Sigmoid colon (tissue), 7 donors: ENCODE measurements around the gene NEU2. TPM values are rescaled to one million over a fixed set of nuclear protein-coding genes. Genes with fewer than 3 reads are reported as not detected.
"Not testable (repeated sequence)": the region's sequence is repeated elsewhere in the genome, so short reads cannot be mapped to it uniquely, and the experiment has no call there.

ENCODE experiments used
- DNase-seq: peaks from one replicate; pipeline ENCODE4 v3.0.0-alpha.2; 2019
- H3K27ac ChIP-seq, 4 donors: fragments of 200-600 bp; sonication (generic); one replicate each; pipeline ENCODE4 v1.5.1; 2016 to 2019; ENCODE audit warnings: mild to moderate bottlenecking in 1 of 4
- H3K27me3 ChIP-seq, 3 donors: fragments of 200-600 bp; sonication (generic); one replicate each; pipeline ENCODE4 v1.5.1; 2019; ENCODE audit warnings: mild to moderate bottlenecking in 1 of 3
- H3K36me3 ChIP-seq, 4 donors: fragments of 200-600 bp; sonication (generic); one replicate each; pipeline ENCODE4 v1.5.1; 2016 to 2019
- H3K4me1 ChIP-seq, 4 donors: fragments of 200-600 bp; sonication (generic); one replicate each; pipeline ENCODE4 v1.5.1; 2017 to 2019
- H3K4me3 ChIP-seq, 4 donors: fragments of 200-600 bp; sonication (generic); one replicate each; pipeline ENCODE4 v1.5.1; 2017 to 2019; ENCODE audit warnings: mild to moderate bottlenecking in 2 of 4, moderate library complexity in 1 of 4
- H3K9me3 ChIP-seq, 4 donors: fragments of 200-600 bp in 3 of 4; sonication (generic) in 3 of 4; one replicate each; pipeline versions ENCODE4 v1.5.1 to v1.6.1; 2013 to 2019
- EP300 ChIP-seq, 4 donors: sonication (generic); formaldehyde crosslinking; IDR thresholded peaks; one replicate each; pipeline ENCODE4 v1.6.1; 2017; ENCODE audit warnings: antibody characterized with exemption in 4 of 4
- POLR2A ChIP-seq, 2 donors: fragments of 450-650 bp; IDR thresholded peaks; one replicate each; pipeline ENCODE4 v1.6.1; 2016; ENCODE audit warnings: antibody characterized with exemption in 2 of 2, mild to moderate bottlenecking in 2 of 2, moderate library complexity in 2 of 2
- POLR2AphosphoS5 ChIP-seq, 4 donors: sonication (generic); formaldehyde crosslinking; IDR thresholded peaks; one replicate each; pipeline ENCODE4 v1.6.1; 2017; ENCODE audit warnings: antibody characterized with exemption in 4 of 4
- WGBS, 2 donors: extraction: QIAGEN DNeasy Blood & Tissue Kit; methylation state at CpG; one replicate each; pipeline ENCODE4 v1.1.7; 2013; 5-methylcytosine and 5-hydroxymethylcytosine counted together
- intact Hi-C: fragments of 100-400 bp; cut with DNase I; formaldehyde crosslinking; loops from one replicate; pipeline ENCODE4 v1.15.1; 2023
- polyA plus RNA-seq, 3 donors: library from polyadenylated mRNA; stranded (reverse); fragments of 200-250 nt; gene quantifications; one replicate each; pipeline ENCODE4 v1.2.3, GENCODE V29; 2013
- total RNA-seq, 4 donors: library from RNA; depleted of rRNA; stranded (reverse); fragments of >200 nt; gene quantifications; one replicate each; pipeline ENCODE4 v1.1.0, GENCODE V29; 2016
- TF ChIP-seq, protein P1 (sequence below), 4 experiments: fragments of 450-650 bp in 3 of 4; fragments of 200-600 bp in 1 of 4; IDR thresholded peaks; one replicate each; pipeline ENCODE4 v1.5.1; 2016 to 2019; ENCODE audit warnings: antibody characterized with exemption in 4 of 4, mild to moderate bottlenecking in 3 of 4, moderate library complexity in 2 of 4
- donor health status: healthy with polysubstance abuse.
- donor health status: Bipolar disorder and iron deficiency.
- donor health status: healthy.

Gene NEU2
- total and polyA plus RNA-seq, 7 donors: not detected

DNA sequence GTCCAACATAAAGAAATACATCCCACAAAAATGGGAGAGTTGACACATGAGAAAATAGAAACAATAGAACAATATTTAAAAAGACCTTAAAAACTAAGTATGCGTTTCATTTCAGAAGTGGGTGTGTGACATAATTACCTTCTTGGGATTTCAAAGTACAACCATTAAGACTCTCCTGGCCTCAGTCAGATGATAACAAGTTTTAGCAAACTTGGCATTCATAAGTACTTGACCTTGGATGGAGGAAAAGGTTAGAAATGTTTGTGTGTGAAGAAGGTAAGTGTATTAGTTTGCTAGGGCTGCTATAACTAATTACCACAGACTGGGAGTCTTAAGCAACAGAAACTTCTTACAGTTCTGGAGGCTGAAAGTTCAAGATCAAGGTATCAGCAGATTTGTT, 14.5 kb upstream of the NEU2 start:
- DNase-seq: no peak
- no peaks in the 10 kb centered on the region for H3K27me3 ChIP-seq
- H3K4me3 ChIP-seq: no peak overlapping the region
- intact Hi-C loops: no loop called here
- no peak overlapping the region for H3K27ac ChIP-seq
- 25 to 86% methylated on average over 1 of the region's 1 CpG for WGBS, 2 donors
- H3K36me3 ChIP-seq: no peaks in the 10 kb centered on the region
- no peaks in the 10 kb centered on the region for H3K4me1 ChIP-seq
- TF ChIP-seq EP300 (IDR thresholded peaks at IDR 0.05): no peak
- TF ChIP-seq POLR2A (IDR thresholded peaks at IDR 0.05): no peak
- TF ChIP-seq POLR2AphosphoS5 (IDR thresholded peaks at IDR 0.05): no peak
- TF ChIP-seq, protein P1, sequence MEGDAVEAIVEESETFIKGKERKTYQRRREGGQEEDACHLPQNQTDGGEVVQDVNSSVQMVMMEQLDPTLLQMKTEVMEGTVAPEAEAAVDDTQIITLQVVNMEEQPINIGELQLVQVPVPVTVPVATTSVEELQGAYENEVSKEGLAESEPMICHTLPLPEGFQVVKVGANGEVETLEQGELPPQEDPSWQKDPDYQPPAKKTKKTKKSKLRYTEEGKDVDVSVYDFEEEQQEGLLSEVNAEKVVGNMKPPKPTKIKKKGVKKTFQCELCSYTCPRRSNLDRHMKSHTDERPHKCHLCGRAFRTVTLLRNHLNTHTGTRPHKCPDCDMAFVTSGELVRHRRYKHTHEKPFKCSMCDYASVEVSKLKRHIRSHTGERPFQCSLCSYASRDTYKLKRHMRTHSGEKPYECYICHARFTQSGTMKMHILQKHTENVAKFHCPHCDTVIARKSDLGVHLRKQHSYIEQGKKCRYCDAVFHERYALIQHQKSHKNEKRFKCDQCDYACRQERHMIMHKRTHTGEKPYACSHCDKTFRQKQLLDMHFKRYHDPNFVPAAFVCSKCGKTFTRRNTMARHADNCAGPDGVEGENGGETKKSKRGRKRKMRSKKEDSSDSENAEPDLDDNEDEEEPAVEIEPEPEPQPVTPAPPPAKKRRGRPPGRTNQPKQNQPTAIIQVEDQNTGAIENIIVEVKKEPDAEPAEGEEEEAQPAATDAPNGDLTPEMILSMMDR (IDR thresholded peaks at IDR 0.05): no peak
- H3K9me3 ChIP-seq: peaks cover 0 to 3% (median 1%) of the 10 kb centered on the region in 4 donors

DNA sequence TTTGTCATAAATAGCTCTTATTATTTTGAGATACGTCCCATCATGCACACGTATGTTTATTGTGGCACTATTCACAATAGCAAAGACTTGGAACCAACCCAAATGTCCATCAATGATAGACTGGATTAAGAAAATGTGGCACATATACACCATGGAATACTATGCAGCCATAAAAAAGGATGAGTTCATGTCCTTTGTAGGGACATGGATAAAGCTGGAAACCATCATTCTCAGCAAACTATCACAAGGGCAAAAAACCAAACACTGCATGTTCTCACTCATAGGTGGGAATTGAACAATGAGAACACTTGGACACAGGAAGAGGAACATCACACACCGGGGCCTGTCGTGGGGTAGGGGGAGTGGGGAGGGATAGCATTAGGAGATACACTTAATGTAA, 12.9 kb upstream of the NEU2 start:
- WGBS, 2 donors: 92 to 96% methylated on average over 4 of the region's 4 CpGs

DNA sequence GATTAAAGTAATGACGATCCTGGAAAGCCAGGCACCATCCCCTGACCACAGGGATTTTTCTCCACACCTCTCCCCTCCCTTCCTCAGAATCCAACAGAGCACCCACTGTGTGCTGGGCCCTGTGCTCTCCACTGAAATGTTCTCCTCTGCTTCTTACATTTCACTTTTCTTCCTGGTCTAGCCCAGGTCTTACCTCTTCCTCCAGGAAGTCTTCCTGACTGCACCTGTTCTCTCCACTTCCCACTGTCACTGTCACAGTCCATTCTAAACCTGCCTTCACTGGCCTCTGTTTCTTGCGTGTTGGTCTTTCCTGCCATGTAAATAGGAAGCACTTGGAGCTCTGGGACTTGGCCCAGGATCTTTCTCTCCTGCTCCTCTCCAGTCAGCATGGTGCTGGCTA, 12.0 kb upstream of the NEU2 start:
- DNase-seq: no peak
- H3K36me3 ChIP-seq: no peaks in the 10 kb centered on the region
- 84 to 85% methylated on average over 2 of the region's 2 CpGs for WGBS, 2 donors
- no peak overlapping the region for H3K4me3 ChIP-seq
- intact Hi-C loops: no loop called here
- no peaks in the 10 kb centered on the region for H3K4me1 ChIP-seq
- no peaks in the 10 kb centered on the region for H3K27me3 ChIP-seq
- TF ChIP-seq, protein P1 (IDR thresholded peaks at IDR 0.05): no peak
- no peak for TF ChIP-seq POLR2AphosphoS5 (IDR thresholded peaks at IDR 0.05)
- no peak for TF ChIP-seq POLR2A (IDR thresholded peaks at IDR 0.05)
- TF ChIP-seq EP300 (IDR thresholded peaks at IDR 0.05): no peak
- peaks cover 0 to 3% (median 1%) of the 10 kb centered on the region in 4 donors for H3K9me3 ChIP-seq
- no peak overlapping the region for H3K27ac ChIP-seq

More for the DNA sequence above, 12.9 kb upstream of the NEU2 start:
- H3K27me3 ChIP-seq, H3K4me3 ChIP-seq, H3K36me3 ChIP-seq, H3K9me3 ChIP-seq, DNase-seq, intact Hi-C loops, H3K27ac ChIP-seq, H3K4me1 ChIP-seq: not testable (repeated sequence)

DNA sequence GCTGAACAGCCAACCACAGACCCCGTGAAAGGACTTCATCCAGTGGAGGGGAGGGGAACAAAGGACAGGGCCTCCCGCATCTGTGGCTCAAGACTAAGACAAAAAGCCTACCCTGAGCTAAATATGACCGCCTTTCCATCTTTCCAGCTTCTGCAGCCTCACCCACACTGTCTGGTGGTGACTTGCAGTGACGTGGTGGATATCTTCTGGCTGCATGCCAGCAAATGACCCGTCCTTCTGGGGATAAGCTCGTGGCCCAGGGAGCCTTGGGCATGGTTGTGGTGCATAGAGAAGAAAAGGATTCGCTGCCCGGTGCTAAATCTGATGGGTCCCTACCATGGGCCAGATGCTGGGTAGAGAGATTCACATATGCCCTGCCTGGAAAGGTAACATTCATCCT, 10.7 kb upstream of the NEU2 start:
- TF ChIP-seq POLR2AphosphoS5 (IDR thresholded peaks at IDR 0.05): no peak
- TF ChIP-seq EP300 (IDR thresholded peaks at IDR 0.05): no peak
- TF ChIP-seq, protein P1 (IDR thresholded peaks at IDR 0.05): no peak
- TF ChIP-seq POLR2A (IDR thresholded peaks at IDR 0.05): no peak
- H3K27me3 ChIP-seq: no peaks in the 10 kb centered on the region
- H3K36me3 ChIP-seq: no peaks in the 10 kb centered on the region
- no peak overlapping the region for H3K27ac ChIP-seq
- H3K4me1 ChIP-seq: no peaks in the 10 kb centered on the region
- intact Hi-C loops: no loop called here
- peaks cover 0 to 3% (median 1%) of the 10 kb centered on the region in 4 donors for H3K9me3 ChIP-seq
- WGBS, 2 donors: 71 to 86% methylated on average over 8 of the region's 8 CpGs
- no peak overlapping the region for H3K4me3 ChIP-seq
- no peak for DNase-seq

DNA sequence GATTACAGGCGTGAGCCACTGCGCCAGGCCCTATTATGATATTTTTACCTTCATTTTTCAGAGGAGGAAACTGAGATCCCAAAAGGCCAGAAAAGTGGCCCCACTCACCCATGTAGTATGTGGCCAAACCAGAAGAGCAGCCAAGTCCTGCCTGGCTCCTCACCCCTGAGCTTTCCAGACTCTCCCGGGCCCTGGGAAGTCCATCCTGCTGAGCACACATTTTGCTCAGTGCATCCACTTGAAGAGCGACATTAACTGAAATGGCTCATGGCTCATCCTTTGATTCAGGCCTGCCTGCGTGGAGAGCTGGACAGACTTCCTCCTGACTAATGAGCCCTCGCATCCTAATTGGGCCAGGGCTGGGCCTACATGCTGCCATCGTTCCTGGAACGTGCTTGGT, 9.9 kb upstream of the NEU2 start:
- no peaks in the 10 kb centered on the region for H3K4me1 ChIP-seq
- peaks cover 0 to 2% (median under 1%) of the 10 kb centered on the region in 4 donors for H3K9me3 ChIP-seq
- no peaks in the 10 kb centered on the region for H3K36me3 ChIP-seq
- WGBS, 2 donors: 92 to 94% methylated on average over 8 of the region's 8 CpGs
- H3K27me3 ChIP-seq: no peaks in the 10 kb centered on the region
- intact Hi-C loops: no loop called here
- no peak overlapping the region for H3K4me3 ChIP-seq
- H3K27ac ChIP-seq: no peak overlapping the region
- no peak for TF ChIP-seq EP300 (IDR thresholded peaks at IDR 0.05)
- TF ChIP-seq, protein P1 (IDR thresholded peaks at IDR 0.05): no peak
- TF ChIP-seq POLR2A (IDR thresholded peaks at IDR 0.05): no peak
- TF ChIP-seq POLR2AphosphoS5 (IDR thresholded peaks at IDR 0.05): no peak
- DNase-seq: no peak
